Neural progenitor cell (in vitro differentiated cells): ENCODE data around the gene CSF3R.

Source experiments
- EZH2 ChIP-seq: fragments of 200-600 bp; sonication (generic); IDR thresholded peaks from 2 replicates; pipeline ENCODE4 v1.6.1; 2017; ENCODE audit warnings: antibody characterized with exemption, mild to moderate bottlenecking, moderate library complexity
- EZH2phosphoT487 ChIP-seq: fragments of 200-600 bp; sonication (generic); IDR thresholded peaks from 2 replicates; pipeline ENCODE4 v1.6.1; 2017; ENCODE audit warnings: antibody characterized with exemption
- TF ChIP-seq, protein P1 (sequence below): fragments of 200-600 bp; sonication (generic); IDR thresholded peaks from 2 replicates; pipeline ENCODE4 v1.5.1; 2017; ENCODE audit warnings: antibody characterized with exemption, mild to moderate bottlenecking

DNA sequence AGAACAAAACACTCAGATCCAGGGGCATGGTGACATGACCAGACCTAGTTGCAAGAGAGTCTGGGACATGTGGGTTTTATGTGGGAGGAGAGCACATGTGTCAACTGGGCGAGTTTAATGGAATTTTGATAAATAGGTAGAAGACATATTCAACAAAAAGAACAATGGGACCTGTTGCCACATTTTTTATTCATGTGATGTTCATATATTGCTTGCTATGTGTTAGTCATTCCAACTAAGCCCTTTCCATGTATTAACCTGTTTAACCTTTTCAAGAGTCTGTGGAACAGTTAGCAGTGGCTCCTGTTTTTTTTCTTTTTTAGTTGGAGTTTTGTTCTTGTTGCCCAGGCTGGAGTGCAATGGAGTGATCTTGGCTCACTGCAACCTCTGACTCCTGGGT, 30.1 kb upstream of the CSF3R start:
- TF ChIP-seq EZH2phosphoT487 (no peak), EZH2 (no peak)
- TF ChIP-seq, protein P1, sequence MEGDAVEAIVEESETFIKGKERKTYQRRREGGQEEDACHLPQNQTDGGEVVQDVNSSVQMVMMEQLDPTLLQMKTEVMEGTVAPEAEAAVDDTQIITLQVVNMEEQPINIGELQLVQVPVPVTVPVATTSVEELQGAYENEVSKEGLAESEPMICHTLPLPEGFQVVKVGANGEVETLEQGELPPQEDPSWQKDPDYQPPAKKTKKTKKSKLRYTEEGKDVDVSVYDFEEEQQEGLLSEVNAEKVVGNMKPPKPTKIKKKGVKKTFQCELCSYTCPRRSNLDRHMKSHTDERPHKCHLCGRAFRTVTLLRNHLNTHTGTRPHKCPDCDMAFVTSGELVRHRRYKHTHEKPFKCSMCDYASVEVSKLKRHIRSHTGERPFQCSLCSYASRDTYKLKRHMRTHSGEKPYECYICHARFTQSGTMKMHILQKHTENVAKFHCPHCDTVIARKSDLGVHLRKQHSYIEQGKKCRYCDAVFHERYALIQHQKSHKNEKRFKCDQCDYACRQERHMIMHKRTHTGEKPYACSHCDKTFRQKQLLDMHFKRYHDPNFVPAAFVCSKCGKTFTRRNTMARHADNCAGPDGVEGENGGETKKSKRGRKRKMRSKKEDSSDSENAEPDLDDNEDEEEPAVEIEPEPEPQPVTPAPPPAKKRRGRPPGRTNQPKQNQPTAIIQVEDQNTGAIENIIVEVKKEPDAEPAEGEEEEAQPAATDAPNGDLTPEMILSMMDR = no peak
